Umbilical cord (tissue), 2 donors: ENCODE measurements around the gene MRPL12. TPM values are rescaled to one million over a fixed set of nuclear protein-coding genes. Genes with fewer than 3 reads are reported as not detected.

ENCODE experiments used
- DNase-seq: peaks from one replicate; pipeline ENCODE4 v3.0.0-alpha.2; 2015; ENCODE audit warnings: low spot score
- total RNA-seq: library from RNA; depleted of rRNA; stranded (reverse); fragments of >200 nt; gene quantifications from one replicate; pipeline ENCODE4 v1.2.3, GENCODE V29; 2014; ENCODE audit warnings: low replicate concordance; ENCODE audit not compliant: insufficient read depth

MRPL12 gene
- total RNA-seq, 1 donor from 2014 or later = not detected

- DNase-seq = no peak
Measured at GRCh38 chr17:81682565-81683207, 20.5 kb upstream of the MRPL12 start.

DNA sequence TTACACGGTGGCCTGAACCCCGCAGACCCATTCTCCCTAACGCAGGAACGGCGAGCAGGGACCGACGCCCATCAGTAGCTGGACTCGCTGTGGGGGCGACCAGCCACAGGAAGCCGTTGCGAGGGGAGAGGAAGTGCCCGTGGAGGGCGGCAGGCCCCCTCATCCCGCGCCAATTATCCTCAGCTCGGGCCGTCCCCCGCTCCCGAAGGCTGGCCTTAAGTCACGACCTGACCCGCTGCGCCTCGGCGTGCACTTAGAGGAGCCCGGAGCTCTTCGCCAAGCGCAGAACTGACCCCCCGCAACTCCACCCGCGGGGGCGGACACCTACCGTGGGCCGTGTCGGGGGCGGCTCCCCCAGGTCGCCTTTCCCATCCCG, 20.0 kb upstream of the MRPL12 start:
- no peak for DNase-seq

DNA sequence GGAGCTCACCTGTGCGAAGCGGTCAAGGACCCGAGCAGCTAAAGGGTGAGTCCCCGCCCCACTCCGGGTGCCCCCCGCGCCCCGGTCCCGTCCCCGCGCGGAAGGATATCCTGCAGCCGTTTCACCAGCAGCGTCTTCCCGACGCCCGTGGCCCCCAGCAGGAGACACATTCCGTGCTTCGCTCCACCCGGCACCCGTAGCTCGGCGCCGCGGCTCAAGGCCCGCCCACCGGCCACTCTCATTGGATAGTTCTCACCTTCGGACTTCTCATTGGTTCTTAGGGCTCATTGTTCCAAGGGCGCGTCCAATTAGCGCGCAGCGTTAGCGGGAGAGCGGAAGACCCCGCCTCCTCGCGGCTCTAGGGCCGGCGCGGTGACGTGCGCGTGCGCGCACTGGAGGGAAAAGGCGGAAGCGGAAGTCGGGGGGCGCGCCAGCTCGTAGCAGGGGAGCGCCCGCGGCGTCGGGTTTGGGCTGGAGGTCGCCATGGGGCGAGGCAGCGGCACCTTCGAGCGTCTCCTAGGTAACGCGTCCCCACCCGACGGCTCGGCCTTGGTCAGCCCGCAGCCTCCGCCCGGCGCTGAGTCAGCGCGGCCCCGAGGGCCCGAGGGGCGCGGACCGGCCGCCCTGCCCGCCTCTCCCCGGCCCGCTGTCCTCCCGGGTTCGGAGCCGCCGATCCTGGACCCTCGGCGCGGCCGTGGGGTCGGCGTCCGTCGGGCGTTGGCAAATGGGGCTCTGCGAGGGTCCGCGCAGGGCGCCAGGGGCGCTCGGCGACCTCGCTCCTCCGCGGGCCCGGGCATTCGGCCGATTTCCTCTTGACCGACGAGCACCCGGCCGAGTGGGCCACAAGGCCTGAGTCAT, 19.4 kb upstream of the MRPL12 start, which contains the start of the genes ARL16 and HGS:
Gene ARL16 (minus strand): TSS at position 214 of the 858 bp plus-strand sequence. CDS start 44 bp downstream, at position 170.
Gene HGS (plus strand): TSS at position 428 of the 858 bp plus-strand sequence. CDS start 56 bp downstream, at position 484.
- peak; percentile 99 for DNase-seq

- no peak for DNase-seq
Measured at GRCh38 chr17:81684442-81684911, 18.7 kb upstream of the MRPL12 start.

GRCh38 chr17:81685108-81685507, 18.1 kb upstream of the MRPL12 start:
- DNase-seq = no peak

DNA sequence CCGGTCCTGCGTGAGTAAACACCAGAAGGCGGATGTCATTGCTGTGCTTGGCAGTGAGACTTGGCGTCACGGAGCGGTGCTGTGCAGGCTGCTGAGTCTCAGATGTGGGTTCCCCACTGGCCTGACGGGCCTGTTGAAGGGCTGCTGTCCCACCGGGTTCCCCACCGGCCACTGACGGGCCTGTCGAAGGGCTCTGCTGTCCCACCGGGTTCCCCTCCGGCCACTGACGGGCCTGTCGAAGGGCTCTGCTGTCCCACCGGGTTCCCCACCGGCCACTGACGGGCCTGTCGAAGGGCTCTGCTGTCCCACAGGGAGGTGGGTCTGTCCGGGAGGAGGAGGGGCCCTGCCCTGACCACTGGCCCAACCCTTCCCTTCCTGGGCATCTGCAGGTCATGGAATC, 16.6 kb upstream of the MRPL12 start:
- no peak for DNase-seq

DNA sequence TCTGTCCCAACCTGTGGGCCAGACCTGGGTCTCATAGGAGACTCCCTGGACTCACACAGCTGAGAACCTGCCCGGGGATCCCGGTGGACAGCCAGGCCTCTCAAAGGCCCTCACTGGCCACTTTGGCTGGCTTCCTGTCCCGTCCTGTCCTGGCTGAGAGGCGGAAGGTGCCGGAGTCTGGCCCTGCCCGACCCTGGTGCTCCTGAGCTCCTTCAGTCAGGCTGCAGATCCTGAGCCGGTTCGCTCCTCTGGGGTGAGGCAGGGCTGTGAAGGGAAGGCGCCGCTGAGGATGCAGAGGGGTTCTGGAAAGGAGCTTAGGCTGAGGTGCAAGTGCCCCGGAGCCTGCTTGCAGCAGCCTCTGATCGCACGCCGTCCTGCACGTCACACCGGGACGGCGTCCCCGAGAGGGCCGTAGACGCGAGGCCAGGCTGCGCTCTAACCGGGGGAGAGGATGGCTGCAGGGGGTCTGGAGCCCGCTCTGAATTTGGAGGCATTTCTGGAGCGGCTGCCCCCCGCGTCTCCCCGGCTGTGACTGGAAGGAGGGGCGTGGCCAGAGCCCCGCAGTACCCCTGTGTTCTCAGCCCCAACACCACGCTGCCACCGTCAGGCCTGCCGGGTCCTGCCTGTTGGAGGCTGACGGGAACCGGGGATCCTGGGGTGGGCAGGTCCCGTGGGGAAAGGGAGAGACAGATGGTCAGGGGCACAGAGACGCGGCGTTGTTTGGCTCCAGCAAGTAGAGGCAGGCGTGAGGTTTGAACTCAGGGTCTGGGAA, 15.2 kb upstream of the MRPL12 start:
- no peak for DNase-seq

GRCh38 chr17:81688616-81689015, 14.6 kb upstream of the MRPL12 start:
- no peak for DNase-seq

DNA sequence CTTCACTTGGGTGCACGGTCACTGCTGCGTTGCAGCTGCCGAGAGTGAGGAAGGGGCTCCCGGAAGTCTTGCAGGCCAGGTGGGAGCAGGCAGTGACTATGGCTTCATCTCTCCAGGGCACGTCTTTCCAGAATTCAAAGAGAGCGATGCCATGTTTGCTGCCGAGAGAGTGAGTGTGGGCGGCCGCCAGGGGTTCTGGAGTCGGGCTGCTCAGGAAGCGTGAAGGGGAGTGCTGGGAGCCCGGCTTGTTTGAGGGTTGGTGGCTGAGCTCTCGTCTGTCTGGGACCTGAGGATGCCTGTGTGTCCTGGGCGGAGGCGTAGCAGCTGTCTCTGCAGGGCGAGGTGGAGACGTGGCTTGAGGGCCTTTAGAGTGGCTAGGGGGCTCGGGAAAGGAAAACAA, 13.1 kb upstream of the MRPL12 start:
- no peak for DNase-seq

GRCh38 chr17:81690549-81690948, 12.6 kb upstream of the MRPL12 start:
- DNase-seq = no peak

- DNase-seq = no peak
Measured at GRCh38 chr17:81691196-81691595, 12.0 kb upstream of the MRPL12 start.

DNA sequence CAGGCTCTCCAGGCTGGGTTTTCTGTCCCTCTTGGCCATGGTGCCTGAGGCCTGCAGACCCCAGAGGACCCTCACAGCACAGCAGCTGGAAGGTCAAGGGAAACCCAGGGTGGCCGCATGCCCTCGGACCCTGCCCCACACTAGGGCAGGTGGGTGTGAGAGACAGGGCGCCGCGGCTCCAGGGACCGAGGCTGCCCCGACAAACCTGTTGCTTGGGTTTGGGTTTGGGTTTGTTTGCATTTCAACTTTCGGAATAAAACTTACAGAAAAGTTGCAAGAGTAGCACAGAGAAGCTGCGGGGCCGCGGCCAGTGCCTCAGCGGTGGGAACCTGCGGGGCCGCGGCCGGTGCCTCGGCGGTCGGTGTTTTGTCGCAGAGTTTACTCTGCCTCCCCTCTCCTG, 11.6 kb upstream of the MRPL12 start:
- no peak for DNase-seq

- no peak for DNase-seq
Measured at GRCh38 chr17:81693509-81694210, 9.5 kb upstream of the MRPL12 start.

DNA sequence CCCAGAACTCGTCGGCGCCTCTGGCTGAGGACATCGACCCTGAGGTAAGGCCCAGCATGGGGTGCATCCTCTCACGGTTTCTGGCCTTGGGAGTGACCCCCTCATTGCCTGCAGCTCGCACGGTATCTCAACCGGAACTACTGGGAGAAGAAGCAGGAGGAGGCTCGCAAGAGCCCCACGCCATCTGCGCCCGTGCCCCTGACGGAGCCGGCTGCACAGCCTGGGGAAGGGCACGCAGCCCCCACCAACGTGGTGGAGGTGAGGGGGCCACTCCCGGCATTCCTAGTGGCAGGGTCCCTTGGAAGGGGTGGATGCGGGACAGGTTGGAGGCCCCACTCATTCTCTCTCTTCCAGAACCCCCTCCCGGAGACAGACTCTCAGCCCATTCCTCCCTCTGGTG, 8.4 kb upstream of the MRPL12 start:
- DNase-seq = no peak

DNA sequence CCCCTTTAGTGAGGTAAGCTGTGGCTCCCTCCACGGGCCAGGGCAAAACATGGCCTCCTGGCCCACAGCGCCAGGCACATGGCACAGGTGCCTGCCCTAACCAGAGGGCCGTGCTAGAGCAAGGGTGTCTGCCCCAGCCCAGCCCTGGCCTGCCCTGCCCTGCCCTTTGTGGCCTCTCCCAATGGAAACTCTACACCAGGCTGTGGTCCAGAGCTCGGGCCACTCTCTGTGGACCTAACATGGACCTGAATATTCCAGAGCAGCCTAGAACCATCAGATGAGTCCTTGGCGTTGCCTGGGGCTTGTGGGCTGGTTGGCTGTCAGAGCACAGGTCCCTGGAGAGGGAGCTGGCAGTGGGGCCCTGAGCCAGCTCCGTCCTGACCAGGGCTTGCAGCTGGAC, 8.0 kb upstream of the MRPL12 start:
- no peak for DNase-seq

GRCh38 chr17:81695801-81696200, 7.4 kb upstream of the MRPL12 start:
- no peak for DNase-seq

DNA sequence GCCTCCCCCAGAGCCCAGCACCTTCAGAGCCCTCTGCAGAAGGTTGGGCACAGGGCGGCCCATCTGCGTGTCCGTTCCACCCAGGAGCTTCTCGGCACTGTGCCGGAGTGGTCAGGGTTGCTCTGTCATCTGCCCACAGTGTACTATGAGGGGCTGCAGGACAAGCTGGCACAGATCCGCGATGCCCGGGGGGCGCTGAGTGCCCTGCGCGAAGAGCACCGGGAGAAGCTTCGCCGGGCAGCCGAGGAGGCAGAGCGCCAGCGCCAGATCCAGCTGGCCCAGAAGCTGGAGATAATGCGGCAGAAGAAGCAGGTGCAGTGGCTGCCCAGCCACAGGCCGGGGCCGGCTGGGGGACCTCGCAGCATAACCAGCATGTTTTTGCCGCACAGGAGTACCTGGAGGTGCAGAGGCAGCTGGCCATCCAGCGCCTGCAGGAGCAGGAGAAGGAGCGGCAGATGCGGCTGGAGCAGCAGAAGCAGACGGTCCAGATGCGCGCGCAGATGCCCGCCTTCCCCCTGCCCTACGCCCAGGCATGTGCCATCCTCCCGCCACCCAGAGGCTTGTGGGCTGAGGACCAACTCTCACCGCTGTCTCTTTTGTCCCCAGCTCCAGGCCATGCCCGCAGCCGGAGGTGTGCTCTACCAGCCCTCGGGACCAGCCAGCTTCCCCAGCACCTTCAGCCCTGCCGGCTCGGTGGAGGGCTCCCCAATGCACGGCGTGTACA, 6.8 kb upstream of the MRPL12 start:
- no peak for DNase-seq

GRCh38 chr17:81697261-81698044, 5.7 kb upstream of the MRPL12 start:
- DNase-seq = no peak

- no peak for DNase-seq
Measured at GRCh38 chr17:81700353-81701287, 2.5 kb upstream of the MRPL12 start.
